Endometrium (tissue), 2 donors: ENCODE results near the gene CHMP3.
"Not testable (repeated sequence)": the region's sequence is repeated elsewhere in the genome, so short reads cannot be mapped to it uniquely, and the experiment has no call there.

Source experiments
- FAIRE-seq: peaks from 2 replicates; lab custom pipeline; 2012; peaks lifted over from hg19 to GRCh38; lab: Jason Lieb, UNC
- donor health status: control.
- donor health status: control.

CHMP3 gene

DNA sequence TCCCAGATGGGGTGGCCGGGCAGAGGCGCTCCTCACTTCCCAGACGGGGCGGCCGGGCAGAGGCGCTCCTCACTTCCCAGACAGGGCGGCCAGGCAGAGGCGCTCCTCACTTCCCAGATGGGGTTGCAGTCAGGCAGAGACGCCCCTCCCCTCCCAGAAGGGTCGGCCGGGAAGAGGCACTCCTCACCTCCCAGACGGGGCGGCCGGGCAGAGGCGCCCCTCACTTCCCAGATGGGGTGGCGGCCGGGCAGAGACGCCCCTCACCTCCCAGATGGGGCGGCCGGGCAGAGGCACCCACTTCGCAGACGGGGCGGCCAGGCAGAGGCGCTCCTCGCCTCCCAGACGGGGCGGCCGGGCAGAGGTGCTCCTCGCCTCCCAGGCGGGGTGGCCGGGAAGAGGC lies 13.8 kb downstream of the CHMP3 start:
- FAIRE-seq: not testable (repeated sequence)

DNA sequence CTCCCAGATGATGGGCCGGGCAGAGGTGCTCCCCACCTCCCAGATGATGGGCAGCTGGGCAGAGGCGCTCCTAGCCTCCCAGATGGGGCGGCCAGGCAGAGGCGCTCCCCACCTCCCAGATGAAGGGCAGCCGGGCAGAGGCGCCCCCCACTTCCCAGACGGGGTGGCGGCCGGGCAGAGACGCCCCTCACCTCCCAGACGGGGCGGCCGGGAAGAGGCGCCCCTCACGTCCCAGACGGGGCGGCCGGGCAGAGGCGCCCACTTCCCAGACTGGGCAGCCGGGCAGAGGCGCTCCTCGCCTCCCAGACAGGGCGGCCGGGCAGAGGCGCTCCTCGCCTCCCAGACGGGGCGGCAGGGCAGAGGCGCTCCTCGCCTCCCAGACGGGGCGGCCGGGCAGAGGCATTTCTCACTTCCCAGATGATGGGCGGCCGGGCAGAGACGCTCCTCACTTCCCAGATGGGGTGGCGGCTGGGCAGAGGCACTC lies 14.3 kb downstream of the CHMP3 start:
- FAIRE-seq: not testable (repeated sequence)

DNA sequence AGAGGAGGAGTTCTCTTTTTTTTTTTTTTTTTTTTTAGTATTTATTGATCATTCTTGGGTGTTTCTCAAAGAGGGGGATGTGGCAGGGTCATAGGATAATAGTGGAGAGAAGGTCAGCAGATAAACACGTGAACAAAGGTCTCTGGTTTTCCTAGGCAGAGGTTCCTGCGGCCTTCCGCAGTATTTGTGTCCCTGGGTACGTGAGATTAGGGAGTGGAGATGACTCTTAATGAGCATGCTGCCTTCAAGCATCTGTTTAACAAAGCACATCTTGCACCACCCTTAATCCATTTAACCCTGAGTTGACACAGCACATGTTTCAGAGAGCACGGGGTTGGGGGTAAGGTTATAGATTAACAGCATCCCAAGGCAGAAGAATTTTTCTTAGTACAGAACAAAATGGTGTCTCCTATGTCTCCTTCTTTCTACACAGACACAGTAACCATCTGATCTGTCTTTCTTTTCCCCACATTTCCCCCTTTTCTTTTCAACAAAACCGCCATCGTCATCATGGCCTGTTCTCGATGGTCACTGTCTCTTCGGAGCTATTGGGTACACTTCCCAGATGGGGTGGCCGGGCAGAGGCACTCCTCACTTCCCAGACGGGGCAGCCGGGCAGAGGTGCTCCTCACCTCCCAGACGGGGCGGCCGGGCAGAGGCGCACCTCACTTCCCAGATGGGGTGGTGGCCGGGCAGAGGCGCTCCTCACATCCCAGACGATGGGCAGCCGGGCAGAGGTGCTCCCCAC lies 14.9 kb downstream of the CHMP3 start:
- not testable (repeated sequence) for FAIRE-seq

DNA sequence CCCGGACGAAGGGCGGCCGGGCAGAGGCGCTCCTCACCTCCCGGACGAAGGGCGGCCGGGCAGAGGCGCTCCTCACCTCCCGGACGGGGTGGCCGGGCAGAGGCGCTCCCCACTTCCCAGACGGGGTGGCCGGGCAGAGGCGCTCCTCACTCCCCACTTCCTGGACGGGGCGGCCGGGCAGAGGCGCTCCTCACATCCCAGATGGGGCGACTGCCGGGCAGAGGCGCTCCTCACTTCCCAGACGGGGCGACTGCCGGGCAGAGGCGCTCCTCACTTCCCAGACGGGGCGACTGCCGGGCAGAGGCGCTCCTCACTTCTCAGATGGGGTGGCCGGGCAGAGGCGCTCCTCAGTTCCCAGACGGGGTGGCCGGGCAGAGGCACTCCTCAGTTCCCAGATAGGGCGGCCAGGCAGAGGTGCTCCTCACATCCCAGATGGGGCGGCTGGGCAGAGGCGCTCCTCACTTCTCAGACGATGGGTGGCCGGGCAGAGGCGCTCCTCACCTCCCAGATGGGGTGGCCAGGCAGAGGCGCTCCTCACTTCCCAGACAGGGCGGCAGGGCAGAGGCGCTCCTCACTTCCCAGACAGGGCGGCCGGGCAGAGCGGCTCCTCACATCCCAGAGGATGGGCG lies 17.8 kb downstream of the CHMP3 start:
- FAIRE-seq: not testable (repeated sequence)

DNA sequence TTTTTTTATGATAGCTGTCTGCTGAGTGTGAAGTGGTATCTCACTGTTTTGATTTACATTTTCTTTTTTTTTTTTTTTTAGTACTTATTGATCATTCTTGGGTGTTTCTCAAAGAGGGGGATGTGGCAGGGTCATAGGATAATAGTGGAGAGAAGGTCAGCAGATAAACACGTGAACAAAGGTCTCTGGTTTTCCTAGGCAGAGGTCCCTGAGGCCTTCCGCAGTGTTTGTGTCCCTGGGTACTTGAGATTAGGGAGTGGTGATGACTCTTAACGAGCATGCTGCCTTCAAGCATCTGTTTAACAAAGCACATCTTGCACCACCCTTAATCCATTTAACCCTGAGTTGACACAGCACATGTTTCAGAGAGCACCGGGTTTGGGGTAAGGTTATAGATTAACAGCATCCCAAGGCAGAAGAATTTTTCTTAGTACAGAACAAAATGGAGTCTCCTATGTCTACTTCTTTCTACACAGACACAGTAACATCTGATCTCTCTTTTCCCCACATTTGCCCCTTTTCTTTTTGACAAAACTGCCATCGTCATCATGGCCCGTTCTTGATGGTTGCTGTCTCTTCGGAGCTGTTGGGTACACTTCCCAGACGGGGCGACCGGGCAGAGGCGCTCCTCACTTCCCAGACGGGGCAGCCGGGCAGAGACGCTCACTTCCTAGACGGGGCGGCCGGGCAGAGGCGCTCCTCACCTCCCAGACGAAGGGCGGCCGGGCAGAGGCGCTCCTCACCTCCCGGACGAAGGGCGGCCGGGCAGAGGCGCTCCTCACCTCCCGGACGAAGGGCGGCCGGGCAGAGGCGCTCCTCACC lies 18.8 kb downstream of the CHMP3 start:
- not testable (repeated sequence) for FAIRE-seq

DNA sequence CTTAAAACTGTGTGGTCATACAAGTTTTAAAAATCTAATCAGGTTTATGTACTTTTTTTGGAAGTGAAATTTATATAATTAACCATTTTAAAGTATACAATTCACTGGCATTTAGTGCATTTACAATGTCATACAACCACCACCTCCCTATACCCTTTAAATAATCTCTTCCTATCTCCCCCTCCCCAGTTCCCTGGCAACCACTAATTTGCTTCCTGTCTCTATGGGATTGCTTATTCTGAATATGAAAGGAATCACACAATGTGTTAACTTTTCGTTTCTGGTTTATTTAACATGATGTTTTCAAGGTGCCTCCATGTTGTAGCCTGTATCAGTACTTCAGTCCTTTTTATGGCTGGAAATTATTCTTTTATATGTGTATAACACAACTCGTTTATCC lies 19.4 kb downstream of the CHMP3 start:
- FAIRE-seq: no peak

DNA sequence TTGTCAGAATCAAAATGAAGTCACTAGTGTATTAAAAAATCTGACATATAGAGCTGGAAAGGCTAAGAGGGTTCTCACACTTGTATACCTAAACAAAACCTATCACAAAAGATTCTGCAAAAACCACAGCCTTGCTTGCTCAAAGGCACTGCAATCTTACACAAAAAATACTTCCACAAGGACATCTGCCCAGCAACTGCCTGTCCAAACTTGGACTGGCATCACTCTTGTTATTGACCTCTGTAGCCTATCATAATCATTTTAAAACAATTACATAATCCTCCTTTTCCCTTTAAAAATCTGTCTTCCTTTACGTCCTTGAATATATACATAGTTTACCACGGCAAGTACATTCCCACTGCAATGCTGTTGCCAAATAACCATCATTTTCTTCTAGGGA lies 19.9 kb downstream of the CHMP3 start:
- no peak for FAIRE-seq

DNA sequence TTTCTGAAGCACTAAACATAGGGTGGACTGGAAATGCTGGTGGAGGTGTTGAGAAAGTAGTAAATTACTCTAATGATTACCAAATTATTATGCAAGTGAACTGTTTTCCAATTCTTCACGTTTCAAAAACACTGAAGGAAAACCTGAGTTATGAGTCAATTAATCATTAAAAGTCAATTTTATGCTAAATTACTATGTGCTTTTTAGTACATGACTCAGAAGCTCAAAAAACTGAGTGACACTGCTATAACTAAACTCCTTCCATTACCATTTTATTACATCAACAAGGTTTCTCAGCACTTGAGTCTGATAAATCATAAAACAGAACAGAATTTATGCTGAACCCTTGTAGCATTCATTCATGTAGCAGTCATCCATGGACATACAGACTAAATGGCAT lies 20.4 kb downstream of the CHMP3 start:
- FAIRE-seq: no peak

DNA sequence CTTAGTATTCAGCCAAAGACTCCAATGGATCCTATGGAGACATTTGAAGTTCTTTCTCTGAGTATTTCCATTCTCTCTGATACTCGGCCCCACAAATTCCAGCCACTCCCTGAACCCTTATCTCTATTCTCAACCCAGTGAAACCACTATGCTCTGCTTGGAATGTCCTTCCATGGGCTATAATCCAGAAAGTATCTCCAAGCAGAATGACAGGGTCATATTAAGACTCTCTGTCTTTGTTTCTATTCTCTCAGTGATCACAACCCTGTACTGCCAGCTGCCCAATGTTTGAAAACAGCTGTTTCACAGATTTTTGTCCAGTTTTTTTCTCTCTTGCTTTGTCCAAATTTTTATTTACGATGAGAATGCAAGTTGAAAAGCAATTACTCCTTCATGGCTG lies 21.9 kb downstream of the CHMP3 start:
- no peak for FAIRE-seq

DNA sequence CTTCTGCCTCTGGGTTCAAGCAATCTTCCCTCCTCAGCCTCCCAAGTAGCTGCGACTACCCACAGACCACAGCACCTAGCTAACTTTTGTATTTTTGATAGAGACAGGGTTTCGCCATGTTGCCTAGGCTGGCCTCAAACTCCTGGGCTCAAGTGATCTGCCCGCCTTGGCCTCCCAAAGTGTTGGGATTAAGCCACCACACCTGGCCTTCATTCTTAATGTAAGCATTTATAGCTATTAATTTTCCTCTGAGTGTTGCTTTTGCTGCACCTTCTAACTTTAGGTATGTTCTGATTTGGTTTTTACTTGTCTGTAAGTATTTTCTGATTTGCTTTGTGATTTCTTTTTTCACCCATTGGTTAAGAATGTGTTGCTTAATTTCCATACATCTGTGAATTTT lies 29.7 kb downstream of the CHMP3 start:
- FAIRE-seq: no peak

DNA sequence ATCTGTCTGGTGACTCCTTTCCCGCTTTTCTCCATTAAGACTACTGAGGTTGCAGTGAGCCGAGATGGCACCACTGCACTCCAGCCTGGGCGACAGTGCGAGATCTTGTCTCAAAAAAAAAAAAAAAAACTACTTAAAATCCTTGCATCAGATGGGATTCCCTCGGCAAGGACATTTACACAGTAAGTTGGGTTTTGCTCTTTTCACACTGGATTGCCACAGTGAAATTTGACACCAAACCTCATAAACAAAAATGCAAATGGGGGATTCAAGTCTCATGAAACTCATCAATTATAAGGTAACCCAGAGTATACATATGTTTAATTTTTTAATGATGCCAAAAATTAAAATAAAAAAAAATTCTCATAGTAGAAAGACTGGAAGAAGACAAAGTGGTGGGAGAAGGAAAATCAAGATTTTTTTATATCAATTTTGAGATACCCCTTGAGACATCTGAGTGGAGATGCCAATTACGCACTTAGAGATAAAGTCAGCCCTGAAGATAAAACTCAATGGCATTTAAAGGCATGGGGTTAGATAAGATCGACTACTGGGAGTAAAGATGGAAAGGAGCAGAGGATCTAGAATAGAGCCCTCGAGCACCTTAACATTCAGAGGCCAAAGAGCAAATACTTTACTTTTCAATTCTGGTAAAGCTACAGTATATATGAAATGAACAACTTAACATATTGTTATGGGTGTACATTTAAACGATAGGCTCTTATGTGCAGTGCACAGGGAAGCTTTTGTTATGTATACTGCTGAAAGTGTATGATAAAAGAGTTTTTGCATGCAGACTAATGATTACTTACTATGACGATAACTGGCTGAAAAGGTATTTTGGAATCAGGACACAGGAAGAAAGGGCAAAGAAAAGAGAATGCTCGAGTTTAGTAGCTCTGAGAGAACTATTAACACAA lies 37.6 kb downstream of the CHMP3 start:
- FAIRE-seq: no peak

DNA sequence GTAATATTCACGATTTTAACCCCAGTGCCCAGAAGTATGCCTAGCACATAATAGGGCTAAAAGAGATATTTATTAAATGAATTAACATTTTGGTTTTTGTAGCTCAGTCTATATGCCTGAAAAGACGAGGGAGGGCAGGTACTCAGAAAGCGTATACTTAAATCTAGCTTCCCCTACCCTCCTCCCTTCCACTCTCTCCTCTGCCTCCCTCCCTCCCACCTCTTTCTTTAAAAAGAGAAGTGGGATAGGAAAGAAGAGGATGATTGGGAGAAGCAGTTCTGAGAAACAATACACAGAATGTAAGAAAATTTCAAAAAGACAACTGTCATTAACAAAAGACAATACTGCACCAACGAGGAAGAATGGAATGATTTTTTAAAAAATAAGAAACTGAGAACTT lies 39.8 kb downstream of the CHMP3 start:
- no peak for FAIRE-seq

DNA sequence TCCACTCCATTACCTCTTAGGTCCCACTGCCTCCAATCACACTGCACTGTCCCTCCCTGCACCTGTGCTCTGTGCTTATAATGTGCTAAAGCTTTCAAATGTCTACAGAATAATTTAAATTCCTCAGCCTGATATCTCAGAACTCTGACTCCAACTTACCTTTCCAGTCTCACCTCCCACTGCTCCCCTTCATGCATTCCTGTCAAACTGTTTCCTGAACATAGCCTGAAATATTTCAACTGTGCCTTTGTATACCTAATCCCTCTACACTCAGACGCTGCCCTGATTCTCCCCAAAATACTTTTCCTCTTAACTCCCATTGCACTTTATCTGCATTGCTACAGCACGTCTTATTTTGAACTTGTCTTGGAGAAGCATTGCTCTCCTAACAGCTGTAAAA lies 40.5 kb downstream of the CHMP3 start:
- FAIRE-seq: no peak

DNA sequence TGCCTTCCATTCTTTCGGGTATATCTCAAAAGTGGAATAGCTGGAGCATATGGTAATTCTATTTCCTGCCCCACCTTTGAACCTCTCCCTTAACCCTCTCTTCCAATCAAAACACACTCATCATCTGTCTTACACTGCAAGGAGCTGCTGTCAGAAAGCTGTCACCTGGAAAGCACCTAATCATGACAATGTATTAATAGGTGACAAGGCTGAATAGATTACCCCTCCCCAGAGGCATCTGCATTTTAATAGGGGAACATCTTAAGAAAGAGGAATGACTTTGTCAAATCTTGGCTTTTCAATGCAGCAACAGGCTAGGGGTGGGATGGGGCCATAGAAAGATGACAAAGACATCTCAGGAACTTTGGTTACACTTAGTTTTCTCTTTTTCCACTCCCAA lies 41.3 kb downstream of the CHMP3 start:
- FAIRE-seq: no peak

DNA sequence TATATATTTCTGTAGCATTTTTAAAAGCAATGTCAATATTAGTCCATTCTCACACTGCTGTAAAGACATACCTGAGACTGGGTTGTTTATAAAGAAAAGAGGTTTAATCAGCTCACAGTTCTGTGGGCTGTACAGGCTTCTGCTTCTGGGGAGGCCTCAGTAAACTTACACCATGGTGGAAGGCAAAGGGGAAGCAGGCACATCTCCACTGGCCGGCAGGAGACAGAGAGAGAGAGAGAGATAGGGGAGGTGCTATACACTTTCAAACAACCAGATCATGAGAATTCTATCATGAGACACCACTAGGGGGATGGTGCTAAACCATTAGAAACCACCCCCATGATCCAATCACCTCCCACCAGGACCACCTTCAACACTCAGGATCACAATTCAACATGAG lies 43.1 kb downstream of the CHMP3 start:
- FAIRE-seq: no peak

DNA sequence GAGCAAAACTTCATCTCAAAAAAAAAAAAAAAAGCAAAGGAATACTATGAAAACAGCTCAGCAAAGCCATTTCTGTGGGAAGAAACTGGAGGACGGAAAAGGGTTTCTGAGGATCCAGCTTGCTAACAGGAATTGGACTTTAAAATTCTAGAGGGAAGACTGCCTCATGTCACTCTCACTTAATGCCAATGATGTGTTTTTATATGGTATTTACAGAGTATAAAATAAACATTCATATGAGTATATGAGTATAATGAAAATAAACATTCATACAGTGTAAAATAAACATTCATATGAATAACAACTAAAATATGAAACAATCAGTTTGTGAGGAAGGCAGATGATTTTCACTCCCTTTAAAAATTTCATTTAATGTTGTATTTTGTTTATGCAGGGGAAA lies 43.9 kb downstream of the CHMP3 start:
- FAIRE-seq: no peak

DNA sequence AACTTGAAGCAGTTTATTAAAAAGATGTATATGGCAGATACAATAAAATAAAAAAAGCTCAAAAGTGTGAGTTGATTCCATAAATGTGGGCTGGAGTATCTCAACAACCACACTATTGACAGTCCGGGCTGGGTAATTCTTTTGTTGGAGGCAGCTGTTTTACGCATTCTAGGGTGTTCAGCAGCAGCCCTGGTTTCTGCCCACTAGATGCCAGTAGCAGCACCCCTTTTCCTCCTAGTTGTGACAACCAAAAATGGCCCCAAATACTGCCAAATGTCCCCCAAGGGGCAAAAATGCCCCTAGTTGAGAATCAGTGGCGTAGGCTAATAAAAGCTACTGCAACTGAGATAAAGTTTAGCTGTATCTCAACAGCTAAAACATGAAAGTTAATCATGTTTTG lies 44.8 kb downstream of the CHMP3 start:
- no peak for FAIRE-seq

DNA sequence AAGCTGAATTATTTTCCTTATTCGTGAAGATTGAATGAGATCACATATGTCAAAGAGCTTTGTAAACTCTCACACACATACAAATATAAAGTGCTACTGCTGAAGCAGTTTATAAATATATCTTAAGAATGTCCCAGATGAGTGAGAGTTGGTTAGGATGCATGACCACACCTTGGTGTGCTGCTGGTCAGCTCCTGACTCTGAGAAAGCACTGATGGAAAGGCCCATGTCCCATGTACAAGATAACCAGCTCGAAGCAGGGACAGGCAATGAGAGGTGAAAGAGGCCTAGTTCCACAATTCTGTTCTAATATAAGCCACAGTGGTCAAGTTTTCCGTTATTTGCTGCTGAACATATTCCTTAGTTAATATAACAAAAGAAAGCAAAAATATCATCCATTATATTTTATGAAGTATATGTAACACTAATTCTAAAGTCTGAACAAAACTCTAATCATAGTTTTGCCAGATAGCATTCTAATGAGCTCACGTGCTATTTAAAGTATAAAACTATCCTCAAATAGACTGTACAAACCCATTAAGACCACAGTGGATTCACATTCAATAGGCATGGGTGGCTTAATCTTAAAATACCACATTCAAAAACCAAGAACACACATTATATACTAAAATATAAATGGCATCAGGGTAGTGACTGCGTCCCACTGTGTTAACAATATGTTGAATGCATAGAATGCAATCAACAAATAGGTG lies 49.1 kb downstream of the CHMP3 start:
- FAIRE-seq: no peak

DNA sequence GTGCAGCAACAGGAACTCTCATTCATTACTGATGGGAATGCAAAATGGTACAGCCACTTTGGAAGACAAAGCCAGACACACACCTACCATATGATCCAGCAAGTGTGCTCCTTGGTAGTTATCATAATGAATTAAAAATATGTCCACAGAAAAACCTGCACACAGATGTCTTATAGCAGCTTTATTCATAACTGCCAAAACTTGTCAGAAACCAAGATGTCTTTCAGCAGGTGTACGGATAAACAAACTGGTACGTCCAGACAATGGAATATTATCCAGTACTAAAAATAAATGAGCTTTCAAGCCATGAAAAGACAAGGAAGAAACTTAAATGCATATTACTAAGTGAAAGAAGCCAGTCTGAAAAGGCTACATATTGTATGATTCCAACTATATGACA lies 50.4 kb downstream of the CHMP3 start:
- FAIRE-seq: no peak

DNA sequence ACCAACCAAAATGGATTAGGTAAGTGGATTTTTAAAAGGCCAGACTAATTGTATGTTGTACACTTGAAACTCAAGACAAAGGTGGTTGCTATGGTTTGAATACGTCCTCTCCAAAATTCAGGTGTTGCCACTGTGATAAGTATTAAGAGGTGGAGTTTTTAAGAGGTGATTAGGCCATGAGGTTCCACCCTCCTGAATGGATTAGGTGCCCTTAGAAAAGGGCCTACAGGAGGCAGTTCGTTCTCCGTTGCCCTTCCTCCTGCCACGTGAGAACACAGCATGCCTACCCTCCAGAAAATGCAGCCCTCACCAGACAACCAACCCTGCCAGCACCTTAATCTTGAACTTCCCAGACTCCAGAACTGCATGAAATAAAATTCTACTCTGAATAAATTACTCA lies 51.2 kb downstream of the CHMP3 start:
- FAIRE-seq: no peak

DNA sequence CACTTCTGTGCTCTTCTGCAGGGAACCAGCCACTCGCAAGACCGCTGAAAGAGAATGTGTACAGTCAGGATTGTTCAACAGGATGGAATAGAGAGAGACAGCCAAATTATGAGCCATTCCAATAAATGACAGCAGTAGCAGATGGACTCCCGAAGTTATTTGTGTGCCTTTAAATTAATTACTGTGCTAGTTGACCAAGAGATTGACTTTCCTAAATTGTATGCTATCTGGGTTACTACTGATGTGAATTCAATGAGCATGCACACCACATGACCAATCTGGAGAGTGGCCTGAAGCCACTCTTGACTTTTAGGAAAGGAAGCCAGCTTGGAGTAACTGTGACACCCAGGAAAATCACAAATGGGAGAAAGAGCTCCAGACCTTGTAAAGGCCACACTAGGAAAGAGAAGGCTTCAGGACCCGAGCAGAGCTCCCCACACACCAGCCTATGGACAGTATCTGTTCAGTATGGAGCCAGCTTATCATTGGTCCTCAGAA lies 52.8 kb downstream of the CHMP3 start:
- no peak for FAIRE-seq
